BLaER1 treated with 17β-estradiol and CSF1 and Interleukin-3, amounts not matched to agents 10 nM and 100 nM (cell line): ENCODE data around the gene EPHA8.
A peak's percentile ranks its signal among the peaks of the same experiment; 100 is the strongest.

Source experiments
- H3K27ac ChIP-seq, 11 experiments: shearing (Covaris generic); formaldehyde crosslinking; 2 replicates each; pipeline ENCODE4 v1.8.1; 2022
- H3K27me3 ChIP-seq, 11 experiments: shearing (Covaris generic); formaldehyde crosslinking; 2 replicates each; pipeline ENCODE4 v1.8.1; 2022
- H3K36me3 ChIP-seq, 11 experiments: shearing (Covaris generic); formaldehyde crosslinking; 2 replicates each; pipeline ENCODE4 v1.8.1; 2022
- H3K4me1 ChIP-seq, 10 experiments: shearing (Covaris generic); formaldehyde crosslinking; 2 replicates each; pipeline ENCODE4 v1.8.1; 2022
- H3K4me2 ChIP-seq, 11 experiments: shearing (Covaris generic); formaldehyde crosslinking; 2 replicates each; pipeline ENCODE4 v1.8.1; 2022
- H3K4me3 ChIP-seq, 10 experiments: shearing (Covaris generic); formaldehyde crosslinking; 2 replicates each; pipeline ENCODE4 v1.8.1; 2022
- H3K9ac ChIP-seq, 11 experiments: shearing (Covaris generic); formaldehyde crosslinking; 2 replicates each; pipeline ENCODE4 v1.8.1; 2022
- H3K9me3 ChIP-seq, 11 experiments: shearing (Covaris generic); formaldehyde crosslinking; replicated peaks in 1 of 11; 2 replicates each; pipeline ENCODE4 v1.8.1; 2022
- H4K20me1 ChIP-seq, 11 experiments: shearing (Covaris generic); formaldehyde crosslinking; 2 replicates each; pipeline ENCODE4 v1.8.1; 2022
- Cebpa-rat ChIP-seq, 11 experiments: shearing (Covaris generic); IDR thresholded peaks; 2 replicates each; pipeline ENCODE4 v1.8.1; 2022

EPHA8 gene

GRCh38 chr1:22567197-22567596, 3.9 kb downstream of the EPHA8 start:
- peaks cover 22 to 29% (median 23%) of the 10 kb centered on the region in 11 experiments; a peak in 20 of 22 replicates for H3K27me3 ChIP-seq
- H3K36me3 ChIP-seq: no peaks in the 10 kb centered on the region
- H3K4me1 ChIP-seq: no peaks in the 10 kb centered on the region
- peaks cover 0 to 3% (median 0%) of the 10 kb centered on the region in 11 experiments; a peak in 5 of 22 replicates for H4K20me1 ChIP-seq
- no peak overlapping the region for H3K9ac ChIP-seq
- no peak for TF ChIP-seq Cebpa-rat (IDR thresholded peaks at IDR 0.05)
- H3K4me3 ChIP-seq: no peak overlapping the region
- H3K27ac ChIP-seq: no peak overlapping the region
- H3K9me3 ChIP-seq: no peaks in the 10 kb centered on the region
- no peak overlapping the region for H3K4me2 ChIP-seq

DNA sequence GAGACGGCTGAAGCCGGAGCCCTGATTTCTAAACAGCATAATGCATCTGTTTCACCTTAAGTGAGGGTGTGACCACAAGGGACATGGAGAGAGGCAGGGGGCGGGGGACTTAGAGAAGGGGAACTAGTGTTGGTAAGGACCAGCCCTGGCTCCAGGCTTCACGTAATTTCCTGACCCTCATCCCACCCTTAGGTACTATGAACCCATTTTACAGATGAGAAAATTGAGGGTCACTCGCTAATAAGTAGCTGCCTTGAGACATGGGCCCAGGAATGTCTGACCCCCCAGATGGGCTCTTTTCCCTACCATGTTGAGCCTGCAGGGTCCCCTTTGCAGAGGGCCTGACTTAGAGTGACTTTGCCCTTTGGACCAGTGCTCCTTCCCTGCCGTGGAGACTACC, 4.7 kb downstream of the EPHA8 start:
- no peak overlapping the region for H3K4me3 ChIP-seq
- H3K27ac ChIP-seq: no peak overlapping the region
- H4K20me1 ChIP-seq: no peaks in the 10 kb centered on the region; a peak in 4 of 22 replicates
- H3K36me3 ChIP-seq: no peaks in the 10 kb centered on the region
- H3K9ac ChIP-seq: no peak overlapping the region
- H3K27me3 ChIP-seq: peaks cover 14 to 21% (median 15%) of the 10 kb centered on the region in 11 experiments; a peak in 20 of 22 replicates
- no peak for TF ChIP-seq Cebpa-rat (IDR thresholded peaks at IDR 0.05)
- H3K4me2 ChIP-seq: no peak overlapping the region
- H3K4me1 ChIP-seq: peaks cover 0 to 6% (median 5%) of the 10 kb centered on the region in 10 experiments; a peak in 13 of 20 replicates
- H3K9me3 ChIP-seq: no peaks in the 10 kb centered on the region

DNA sequence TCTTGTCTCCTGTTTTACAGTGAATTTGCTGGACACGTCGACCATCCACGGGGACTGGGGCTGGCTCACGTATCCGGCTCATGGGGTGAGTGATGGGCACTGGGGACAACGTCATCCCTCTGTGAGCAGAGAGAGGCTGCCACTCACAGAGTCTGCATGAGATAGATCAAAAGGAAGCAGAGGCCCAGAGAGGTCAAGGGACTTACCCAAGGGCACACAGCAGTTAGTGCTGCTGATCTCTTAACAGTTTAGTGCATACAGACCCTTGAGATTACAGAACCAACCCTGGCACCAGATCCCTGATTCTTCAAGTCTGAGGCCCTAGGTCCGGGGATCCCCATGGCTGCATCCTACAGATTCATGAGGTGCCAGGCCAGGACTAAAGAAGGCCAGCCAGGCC, 6.0 kb downstream of the EPHA8 start:
- Histone ChIP-seq H4K20me1 (no peaks in the 10 kb centered on the region; a peak in 4 of 22 replicates), H3K4me1 (peaks cover 0 to 16% (median 11%) of the 10 kb centered on the region in 10 experiments; a peak in 13 of 20 replicates), H3K36me3 (no peaks in the 10 kb centered on the region), H3K4me2 (no peak overlapping the region), H3K9ac (no peak overlapping the region), H3K27ac (no peak overlapping the region), H3K27me3 (peaks cover 5 to 11% (median 6%) of the 10 kb centered on the region in 11 experiments; a peak in 18 of 22 replicates), H3K9me3 (no peaks in the 10 kb centered on the region), H3K4me3 (no peak overlapping the region)
- no peak for TF ChIP-seq Cebpa-rat (IDR thresholded peaks at IDR 0.05)

- Histone ChIP-seq H3K9ac (no peak overlapping the region), H3K36me3 (no peaks in the 10 kb centered on the region), H4K20me1 (no peaks in the 10 kb centered on the region; a peak in 4 of 22 replicates), H3K27ac (no peak overlapping the region), H3K4me2 (no peak overlapping the region), H3K27me3 (no peaks in the 10 kb centered on the region), H3K9me3 (no peaks in the 10 kb centered on the region), H3K4me1 (peaks cover 0 to 16% (median 11%) of the 10 kb centered on the region in 10 experiments; a peak in 14 of 20 replicates), H3K4me3 (no peak overlapping the region)
- no peak for TF ChIP-seq Cebpa-rat (IDR thresholded peaks at IDR 0.05)
These were observed 7.0 kb downstream of the EPHA8 start for GRCh38 chr1:22570140-22570909.

- H3K36me3 ChIP-seq: no peaks in the 10 kb centered on the region
- H3K4me3 ChIP-seq: no peak overlapping the region
- H3K4me1 ChIP-seq: peaks cover 0 to 16% (median 11%) of the 10 kb centered on the region in 10 experiments; a peak in 14 of 20 replicates
- H3K4me2 ChIP-seq: peak overlapping the region in 8 of 11 experiments; percentile 8 to 63 (median 48); a peak in 13 of 22 replicates
- H3K9ac ChIP-seq: no peak overlapping the region
- H3K27ac ChIP-seq: no peak overlapping the region
- H3K27me3 ChIP-seq: no peaks in the 10 kb centered on the region
- no peaks in the 10 kb centered on the region; a peak in 4 of 22 replicates for H4K20me1 ChIP-seq
- peaks cover 0 to 6% (median 5%) of the 10 kb centered on the region in 11 experiments; a peak in 15 of 22 replicates for H3K9me3 ChIP-seq
- no peak for TF ChIP-seq Cebpa-rat (IDR thresholded peaks at IDR 0.05)
These were observed 9.5 kb downstream of the EPHA8 start for GRCh38 chr1:22572818-22573217.

- no peak overlapping the region for H3K27ac ChIP-seq
- no peak for TF ChIP-seq Cebpa-rat (IDR thresholded peaks at IDR 0.05)
- H4K20me1 ChIP-seq: no peaks in the 10 kb centered on the region; a peak in 4 of 22 replicates
- no peak overlapping the region for H3K9ac ChIP-seq
- no peak overlapping the region for H3K4me3 ChIP-seq
- H3K4me1 ChIP-seq: peaks cover 0 to 16% (median 11%) of the 10 kb centered on the region in 10 experiments; a peak in 14 of 20 replicates
- H3K36me3 ChIP-seq: no peaks in the 10 kb centered on the region
- H3K27me3 ChIP-seq: no peaks in the 10 kb centered on the region
- H3K9me3 ChIP-seq: peaks cover 0 to 10% (median 9%) of the 10 kb centered on the region in 11 experiments; a peak in 19 of 22 replicates
- H3K4me2 ChIP-seq: peak overlapping the region in 8 of 11 experiments; percentile 8 to 63 (median 48); a peak in 13 of 22 replicates
These were observed 9.9 kb downstream of the EPHA8 start for GRCh38 chr1:22573237-22573636.

DNA sequence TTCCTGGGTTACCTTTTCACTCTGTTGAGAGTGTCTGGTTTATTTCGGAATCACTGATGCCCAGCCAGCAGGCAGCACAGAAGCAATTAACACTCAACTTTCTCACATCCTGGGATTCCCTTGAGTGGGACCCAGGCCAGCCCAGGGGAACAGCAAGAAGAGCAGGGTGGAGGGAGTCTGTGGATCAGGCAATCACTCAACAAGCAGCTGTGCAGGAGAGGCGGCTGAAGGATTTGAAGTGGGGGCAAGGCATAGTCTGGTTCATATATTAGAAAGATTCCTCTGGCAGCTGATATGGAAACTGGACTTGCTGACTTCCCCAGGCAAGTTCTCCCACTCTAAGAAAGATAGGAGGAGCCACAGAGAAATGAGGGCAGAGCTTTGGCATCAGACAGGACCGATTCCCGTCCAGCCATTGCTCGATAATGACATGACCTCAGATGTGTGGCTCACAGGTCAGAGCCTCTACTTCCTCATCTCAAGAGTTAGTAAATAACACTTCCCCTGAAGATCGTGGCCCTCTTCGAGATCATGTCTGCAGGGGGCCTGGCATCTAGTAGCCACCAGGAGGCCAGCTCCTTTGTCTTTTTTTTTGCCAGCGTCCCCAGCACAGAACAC, 12.4 kb downstream of the EPHA8 start:
- Histone ChIP-seq H3K4me1 (peaks cover 0 to 16% (median 11%) of the 10 kb centered on the region in 10 experiments; a peak in 14 of 20 replicates), H3K27me3 (no peaks in the 10 kb centered on the region), H3K27ac (no peak overlapping the region)

GRCh38 chr1:22576150-22576544, 12.9 kb downstream of the EPHA8 start:
- no peak overlapping the region for H3K9ac ChIP-seq
- no peaks in the 10 kb centered on the region; a peak in 1 of 22 replicates for H4K20me1 ChIP-seq
- no peak overlapping the region for H3K4me3 ChIP-seq
- no peak overlapping the region; a peak in 1 of 22 replicates for H3K4me2 ChIP-seq
- H3K27ac ChIP-seq: no peak overlapping the region
- TF ChIP-seq Cebpa-rat (IDR thresholded peaks at IDR 0.05): no peak
- H3K27me3 ChIP-seq: no peaks in the 10 kb centered on the region
- peaks cover 0 to 26% (median 23%) of the 10 kb centered on the region in 11 experiments; a peak in 19 of 22 replicates for H3K9me3 ChIP-seq
- H3K36me3 ChIP-seq: no peaks in the 10 kb centered on the region
- peaks cover 0 to 16% (median 11%) of the 10 kb centered on the region in 10 experiments; a peak in 17 of 20 replicates for H3K4me1 ChIP-seq

More for the DNA sequence above, 12.4 kb downstream of the EPHA8 start:
- no peak for TF ChIP-seq Cebpa-rat (IDR thresholded peaks at IDR 0.05)
- H4K20me1 ChIP-seq: no peaks in the 10 kb centered on the region; a peak in 2 of 22 replicates
- peaks cover 0 to 26% (median 23%) of the 10 kb centered on the region in 11 experiments; a peak in 19 of 22 replicates for H3K9me3 ChIP-seq
- no peaks in the 10 kb centered on the region for H3K36me3 ChIP-seq
- H3K4me2 ChIP-seq: peak overlapping the region in 2 of 11 experiments; percentile 23 to 30; a peak in 2 of 22 replicates
- H3K4me3 ChIP-seq: no peak overlapping the region
- H3K9ac ChIP-seq: no peak overlapping the region

- no peak overlapping the region for H3K27ac ChIP-seq
- TF ChIP-seq Cebpa-rat (IDR thresholded peaks at IDR 0.05): no peak
- no peak overlapping the region for H3K9ac ChIP-seq
- no peak overlapping the region for H3K4me2 ChIP-seq
- H3K4me1 ChIP-seq: peaks cover 4 to 16% (median 11%) of the 10 kb centered on the region in 10 experiments; a peak in 18 of 20 replicates
- H3K27me3 ChIP-seq: no peaks in the 10 kb centered on the region
- H3K36me3 ChIP-seq: no peaks in the 10 kb centered on the region
- peaks cover 0 to 26% (median 23%) of the 10 kb centered on the region in 11 experiments; a peak in 19 of 22 replicates for H3K9me3 ChIP-seq
- H4K20me1 ChIP-seq: no peaks in the 10 kb centered on the region; a peak in 1 of 22 replicates
- H3K4me3 ChIP-seq: no peak overlapping the region
These were observed 13.3 kb downstream of the EPHA8 start for GRCh38 chr1:22576617-22577016.
